CD4-positive, CD25-positive, alpha-beta regulatory T cell (primary cell): ENCODE results near the gene CRB3. TPM values are rescaled to one million over a fixed set of nuclear protein-coding genes. Genes with fewer than 3 reads are reported as not detected.

Experiments used
- ATAC-seq, 2 donors: fragments of 150-1000 bp; cut with Tn5 transposase; one replicate each; pipeline ENCODE4 v1.10.0; 2021; ENCODE audit warnings: low read depth in 2 of 2, moderate number of reproducible peaks in 2 of 2, moderate library complexity in 1 of 2
- DNase-seq, 3 donors: peaks; one replicate each; pipeline versions ENCODE4 v3.0.0 to v3.0.0-alpha.2; 2012 to 2022; ENCODE audit warnings: mixed read lengths in 1 of 3
- H3K27ac ChIP-seq: one replicate; pipeline ENCODE4 v1.7.0; 2013; ENCODE audit warnings: mild to moderate bottlenecking, low read length; ENCODE audit not compliant: insufficient read depth, poor library complexity, severe bottlenecking
- H3K27me3 ChIP-seq: one replicate; pipeline ENCODE4 v1.7.0; 2013; ENCODE audit warnings: low read length; ENCODE audit not compliant: control insufficient read depth, insufficient read depth
- H3K36me3 ChIP-seq: one replicate; pipeline ENCODE4 v1.7.0; 2013; ENCODE audit warnings: mild to moderate bottlenecking, low read length, moderate library complexity; ENCODE audit not compliant: control insufficient read depth, insufficient read depth
- H3K4me1 ChIP-seq: 2 replicates; pipeline ENCODE4 v1.7.0; 2013; ENCODE audit warnings: mild to moderate bottlenecking, low read length; ENCODE audit not compliant: insufficient read depth, control insufficient read depth, poor library complexity, severe bottlenecking
- H3K4me3 ChIP-seq: one replicate; pipeline ENCODE4 v1.7.0; 2013; ENCODE audit warnings: low read depth, mild to moderate bottlenecking, low read length, moderate library complexity
- H3K9me3 ChIP-seq, 2 experiments: 1 replicate in 1 of 2; 2 replicates in 1 of 2; pipeline ENCODE4 v1.7.0; 2013; ENCODE audit warnings: low read length in 2 of 2, mild to moderate bottlenecking in 1 of 2, moderate library complexity in 1 of 2; ENCODE audit not compliant: control insufficient read depth in 2 of 2
- H3K27ac Mint-ChIP-seq, 3 donors: one replicate each; pipeline ENCODE4 v1.8.0; 2020 to 2022; ENCODE audit warnings: mild to moderate bottlenecking in 3 of 3, mixed read lengths in 3 of 3, moderate library complexity in 2 of 3
- H3K27me3 Mint-ChIP-seq: one replicate; pipeline ENCODE4 v1.8.0; 2022; ENCODE audit warnings: mild to moderate bottlenecking, mixed read lengths
- H3K36me3 Mint-ChIP-seq: one replicate; pipeline ENCODE4 v1.8.0; 2020; ENCODE audit warnings: mixed read lengths
- H3K4me1 Mint-ChIP-seq, 4 donors: one replicate each; pipeline ENCODE4 v1.8.0; 2020 to 2022; ENCODE audit warnings: mixed read lengths in 4 of 4, mild to moderate bottlenecking in 1 of 4
- H3K4me3 Mint-ChIP-seq, 4 donors: one replicate each; pipeline ENCODE4 v1.8.0; 2020 to 2022; ENCODE audit warnings: mild to moderate bottlenecking in 4 of 4, mixed read lengths in 4 of 4, moderate library complexity in 3 of 4
- H3K9me3 Mint-ChIP-seq, 7 donors: one replicate each; pipeline ENCODE4 v1.8.0; 2020 to 2022; ENCODE audit warnings: mixed read lengths in 7 of 7, mild to moderate bottlenecking in 3 of 7, moderate library complexity in 2 of 7
- polyA plus RNA-seq, 4 donors: library from polyadenylated mRNA; unstranded; fragments of 300-500 nt; fragmentation: Illumina TruSeq; gene quantifications; one replicate each; pipeline ENCODE4 v1.2.3, GENCODE V29; 2021
- total RNA-seq: library from RNA; stranded (reverse); gene quantifications from one replicate; pipeline ENCODE4 v1.2.3, GENCODE V29; 2022

CRB3 gene
- 1.6 TPM for total RNA-seq
- polyA plus RNA-seq, result 1 to 10 TPM; 2.6 to 5.8 (median 3.7) TPM

- Histone ChIP-seq H3K4me1 (peaks cover 22% of the 10 kb centered on the region), H3K36me3 (peaks cover 15% of the 10 kb centered on the region), H3K9me3 (no peaks in the 10 kb centered on the region), H3K27me3 (no peaks in the 10 kb centered on the region), H3K4me3 (no peak within 1 kb of the TSS), H3K27ac (peak within 1 kb of the TSS; percentile 14)
- Mint-ChIP-seq H3K36me3 (peaks cover 15% of the 10 kb centered on the region), H3K27ac (peak within 1 kb of the TSS; percentile 76 to 89 (median 78)), H3K27me3 (no peaks in the 10 kb centered on the region), H3K9me3 (peaks cover 0 to 1% (median 0%) of the 10 kb centered on the region in 7 donors), H3K4me3 (peak within 1 kb of the TSS; percentile 32 to 81 (median 74)), H3K4me1 (peaks cover 4 to 32% (median 17%) of the 10 kb centered on the region in 4 donors)
- ATAC-seq (no peak), DNase-seq (peak; percentile 30 to 49 (median 44))
Observed at GRCh38 chr19:6464070-6464873, at the start of gene CRB3. Gene CRB3 (plus strand): TSS chr19:6464271. CDS start chr19:6464702, 431 bp downstream.

- DNase-seq, result no peak
Observed at GRCh38 chr19:6414793-6415590, 49.1 kb upstream of the CRB3 start.

GRCh38 chr19:6415591-6416190 lies 48.4 kb upstream of the CRB3 start:
- no peak overlapping the region for H3K4me3 ChIP-seq
- H3K27ac ChIP-seq, result no peak overlapping the region
- ATAC-seq (no peak), DNase-seq (no peak)
- Mint-ChIP-seq H3K27me3 (no peaks in the 10 kb centered on the region), H3K36me3 (peaks cover 11% of the 10 kb centered on the region), H3K27ac (no peak overlapping the region), H3K4me3 (no peak overlapping the region), H3K4me1 (peaks cover 0 to 4% (median 0%) of the 10 kb centered on the region in 4 donors), H3K9me3 (no peaks in the 10 kb centered on the region)
- H3K9me3 ChIP-seq, result no peaks in the 10 kb centered on the region
- H3K27me3 ChIP-seq, result no peaks in the 10 kb centered on the region
- H3K4me1 ChIP-seq, result no peaks in the 10 kb centered on the region
- H3K36me3 ChIP-seq, result peaks cover 61% of the 10 kb centered on the region

More at GRCh38 chr19:6414793-6415590, 49.1 kb upstream of the CRB3 start:
- H3K36me3 Mint-ChIP-seq, result peaks cover 7% of the 10 kb centered on the region
- H3K4me1 ChIP-seq, result no peaks in the 10 kb centered on the region
- no peaks in the 10 kb centered on the region for H3K27me3 Mint-ChIP-seq
- H3K9me3 Mint-ChIP-seq, result no peaks in the 10 kb centered on the region
- ATAC-seq, result no peak
- peaks cover 54% of the 10 kb centered on the region for H3K36me3 ChIP-seq
- H3K9me3 ChIP-seq, result no peaks in the 10 kb centered on the region
- no peak overlapping the region for H3K27ac ChIP-seq
- H3K4me3 ChIP-seq, result no peak overlapping the region
- H3K4me3 Mint-ChIP-seq, result no peak overlapping the region
- no peaks in the 10 kb centered on the region for H3K27me3 ChIP-seq
- H3K27ac Mint-ChIP-seq, result no peak overlapping the region
- no peaks in the 10 kb centered on the region for H3K4me1 Mint-ChIP-seq

- no peak overlapping the region for H3K27ac ChIP-seq
- no peak overlapping the region for H3K27ac Mint-ChIP-seq
Observed at GRCh38 chr19:6416658-6417405, 47.2 kb upstream of the CRB3 start.

GRCh38 chr19:6417713-6418561 lies 46.1 kb upstream of the CRB3 start:
- ATAC-seq (no peak), DNase-seq (no peak)
- peaks cover 15% of the 10 kb centered on the region for H3K4me1 ChIP-seq
- H3K4me3 ChIP-seq, result no peak overlapping the region
- Mint-ChIP-seq H3K4me3 (peak overlapping the region in 1 of 4 donors; percentile 52), H3K36me3 (peaks cover 15% of the 10 kb centered on the region), H3K27me3 (no peaks in the 10 kb centered on the region), H3K9me3 (no peaks in the 10 kb centered on the region), H3K4me1 (peaks cover 0 to 21% (median 11%) of the 10 kb centered on the region in 4 donors), H3K27ac (no peak overlapping the region)
- H3K36me3 ChIP-seq, result peaks cover 76% of the 10 kb centered on the region
- no peak overlapping the region for H3K27ac ChIP-seq
- no peaks in the 10 kb centered on the region for H3K27me3 ChIP-seq
- H3K9me3 ChIP-seq, result no peaks in the 10 kb centered on the region

More at GRCh38 chr19:6416658-6417405, 47.2 kb upstream of the CRB3 start:
- Histone ChIP-seq H3K27me3 (no peaks in the 10 kb centered on the region), H3K4me1 (peaks cover 5% of the 10 kb centered on the region), H3K9me3 (no peaks in the 10 kb centered on the region), H3K4me3 (no peak overlapping the region), H3K36me3 (peaks cover 72% of the 10 kb centered on the region)
- H3K4me3 Mint-ChIP-seq, result no peak overlapping the region
- H3K27me3 Mint-ChIP-seq, result no peaks in the 10 kb centered on the region
- H3K36me3 Mint-ChIP-seq, result peaks cover 12% of the 10 kb centered on the region
- H3K9me3 Mint-ChIP-seq, result no peaks in the 10 kb centered on the region
- DNase-seq, result no peak
- ATAC-seq, result no peak
- H3K4me1 Mint-ChIP-seq, result peaks cover 0 to 10% (median 1%) of the 10 kb centered on the region in 4 donors

GRCh38 chr19:6418562-6418932 lies 45.5 kb upstream of the CRB3 start:
- H3K4me1 ChIP-seq, result peaks cover 21% of the 10 kb centered on the region
- Mint-ChIP-seq H3K36me3 (peaks cover 15% of the 10 kb centered on the region), H3K4me1 (peaks cover 0 to 28% (median 15%) of the 10 kb centered on the region in 4 donors), H3K4me3 (no peak overlapping the region), H3K27ac (no peak overlapping the region), H3K27me3 (no peaks in the 10 kb centered on the region), H3K9me3 (no peaks in the 10 kb centered on the region)
- no peak overlapping the region for H3K27ac ChIP-seq
- peaks cover 76% of the 10 kb centered on the region for H3K36me3 ChIP-seq
- no peaks in the 10 kb centered on the region for H3K9me3 ChIP-seq
- no peak overlapping the region for H3K4me3 ChIP-seq
- ATAC-seq (no peak), DNase-seq (no peak)
- no peaks in the 10 kb centered on the region for H3K27me3 ChIP-seq
